GM19438 (cell line): ENCODE data around the gene GJB1.

Source experiments
- ATAC-seq: cut with Tn5 transposase; IDR thresholded peaks from one replicate; pipeline ENCODE4 v1.9.1; 2021; ENCODE audit warnings: low read depth; ENCODE audit not compliant: unreplicated experiment

The GJB1 gene

DNA sequence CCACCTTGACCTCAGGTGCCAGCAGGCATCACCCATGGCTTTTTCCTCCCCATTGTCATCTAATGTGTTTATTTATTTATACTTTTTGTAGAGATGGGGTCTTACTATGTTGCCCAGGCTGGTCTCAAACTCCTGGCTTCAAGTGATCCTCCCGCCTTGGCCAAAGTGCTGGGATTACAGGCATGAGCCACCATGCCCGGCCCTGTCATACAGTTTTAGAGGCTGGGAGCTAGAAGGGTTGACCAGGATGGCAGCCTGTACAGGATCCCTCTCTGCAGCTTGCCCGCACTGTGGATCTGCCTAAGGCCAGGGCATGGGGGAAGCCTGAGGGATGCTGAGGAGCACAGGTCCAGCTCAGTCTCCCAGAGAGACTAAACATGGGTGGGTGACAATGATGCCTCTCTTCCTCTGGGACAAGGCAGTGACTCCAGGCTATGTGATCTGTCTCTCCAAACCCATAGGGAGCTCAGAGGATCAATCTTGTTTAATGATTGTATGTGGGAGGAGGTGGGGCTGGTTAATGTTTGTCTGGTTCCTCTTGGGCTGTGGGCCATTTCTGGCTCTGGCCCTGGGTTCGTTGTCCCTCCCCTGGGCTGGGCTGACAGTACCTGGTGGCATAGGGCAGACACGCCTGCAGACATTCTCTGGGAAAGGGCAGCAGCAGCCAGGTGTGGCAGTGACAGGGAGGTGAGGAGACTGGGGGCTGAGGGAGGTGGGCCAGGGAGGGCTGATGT, 8.3 kb upstream of the GJB1 start:
- no peak for ATAC-seq

- ATAC-seq = no peak
These were observed 7.6 kb upstream of the GJB1 start for GRCh38 chrX:71215338-71215912.

GRCh38 chrX:71216485-71216884, 6.5 kb upstream of the GJB1 start:
- ATAC-seq = no peak

GRCh38 chrX:71217298-71217697, 5.7 kb upstream of the GJB1 start:
- no peak for ATAC-seq

DNA sequence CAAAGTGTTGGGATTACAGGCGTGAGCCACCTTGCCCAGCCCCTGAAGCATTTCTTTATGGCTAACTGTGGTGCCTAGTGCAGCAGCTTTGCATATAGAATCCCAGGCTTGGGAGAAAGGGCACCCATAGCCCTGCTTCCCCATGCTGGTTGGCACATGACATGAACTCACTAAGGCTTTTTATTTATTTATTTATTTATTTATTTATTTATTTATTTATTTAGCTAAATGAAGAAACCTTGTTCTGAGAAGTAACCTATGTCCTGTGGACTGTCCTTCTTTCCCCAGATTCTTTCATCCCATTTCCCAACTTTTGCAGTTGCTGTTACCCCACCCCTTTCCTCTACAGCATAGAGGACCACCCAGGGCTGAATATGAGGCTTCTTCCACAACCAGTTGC, 1.9 kb upstream of the GJB1 start:
- ATAC-seq = no peak

GRCh38 chrX:71224098-71224708, 1.2 kb downstream of the GJB1 start:
- ATAC-seq = no peak

DNA sequence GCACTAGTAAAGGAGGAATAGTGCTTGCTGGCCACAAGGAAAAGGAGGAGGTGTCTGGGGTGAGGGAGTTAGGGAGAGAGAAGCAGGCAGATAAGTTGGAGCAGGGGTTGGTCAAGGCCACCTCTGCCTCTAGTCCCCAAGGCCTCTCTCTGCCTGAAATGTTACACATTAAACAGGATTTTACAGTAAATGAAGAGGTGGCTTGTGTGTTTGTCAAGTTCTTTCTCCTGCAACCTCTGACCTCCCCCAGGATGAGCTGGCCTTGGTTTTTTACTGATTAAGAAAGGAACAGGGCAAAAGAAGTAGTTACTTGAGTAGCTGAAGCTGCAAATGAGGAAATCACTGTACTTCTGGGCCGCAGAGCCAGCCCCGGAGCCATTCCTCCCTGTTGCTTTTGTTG, 2.0 kb downstream of the GJB1 start:
- ATAC-seq = no peak

- ATAC-seq = no peak
These were observed 2.7 kb downstream of the GJB1 start for GRCh38 chrX:71225676-71226075.

- ATAC-seq = no peak
These were observed 4.5 kb downstream of the GJB1 start for GRCh38 chrX:71227370-71228062.

- ATAC-seq = no peak
These were observed 5.1 kb downstream of the GJB1 start for GRCh38 chrX:71228063-71228642.

- no peak for ATAC-seq
These were observed 12.5 kb downstream of the GJB1 start for GRCh38 chrX:71235482-71235881.

DNA sequence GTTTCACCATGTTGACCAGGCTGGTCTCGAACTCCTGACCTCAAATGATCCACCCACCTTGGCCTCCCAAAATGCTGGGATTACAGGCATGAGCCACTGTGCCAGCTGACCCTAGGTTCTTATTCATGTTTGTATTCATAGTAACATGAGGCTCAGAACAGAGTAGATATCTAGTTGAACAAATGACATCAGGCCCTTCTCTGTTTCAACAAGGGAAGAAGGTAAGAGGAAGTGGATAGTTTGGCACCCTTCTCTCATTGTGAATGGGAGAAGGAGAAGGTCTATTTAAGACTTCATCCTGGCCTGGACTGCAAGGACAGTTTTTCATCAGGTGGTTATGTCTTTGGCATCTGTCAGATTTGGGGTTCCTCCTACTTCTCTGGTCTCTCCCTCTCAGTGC, 13.8 kb downstream of the GJB1 start:
- no peak for ATAC-seq

- ATAC-seq = no peak
These were observed 16.8 kb downstream of the GJB1 start for GRCh38 chrX:71239781-71240180.

- ATAC-seq = no peak
These were observed 18.3 kb downstream of the GJB1 start for GRCh38 chrX:71241301-71241700.

DNA sequence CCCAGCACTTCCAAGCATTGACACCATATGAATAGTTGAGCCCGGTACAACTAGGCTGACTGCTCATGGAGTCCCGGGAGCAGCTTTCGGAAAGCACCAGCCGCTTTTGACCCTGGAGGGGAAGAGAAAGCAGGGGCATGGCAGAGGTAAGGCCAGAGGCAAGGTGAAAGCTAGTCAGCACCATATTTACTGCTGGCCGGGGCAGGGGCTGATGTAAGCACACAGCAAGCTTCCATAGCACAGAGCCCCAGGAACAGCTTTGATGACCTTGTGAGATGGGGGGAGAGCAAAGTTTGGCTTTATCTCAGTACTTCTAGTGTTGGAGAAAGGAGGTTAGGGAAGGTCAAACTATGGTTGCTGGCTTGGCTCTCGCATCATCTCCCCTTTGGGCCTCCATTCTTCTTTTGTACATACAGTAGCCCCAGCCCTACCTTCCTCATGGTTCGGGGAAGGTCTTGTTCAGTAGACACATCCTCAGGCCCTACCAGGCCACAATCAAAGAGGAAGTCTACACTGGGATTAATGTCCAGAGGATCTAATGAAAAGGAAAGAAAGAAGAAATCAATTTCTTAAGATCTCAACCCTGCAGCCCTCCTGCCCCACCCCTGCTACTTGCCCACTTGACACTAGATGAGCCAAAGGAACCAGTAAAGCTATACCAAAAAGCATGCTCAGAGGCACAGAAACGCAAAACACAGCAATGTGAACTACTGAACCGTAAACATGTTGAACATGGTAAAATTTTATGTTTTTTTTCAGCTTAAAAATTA, 21.5 kb downstream of the GJB1 start:
- no peak for ATAC-seq

GRCh38 chrX:71245159-71245558, 22.1 kb downstream of the GJB1 start:
- ATAC-seq = no peak

DNA sequence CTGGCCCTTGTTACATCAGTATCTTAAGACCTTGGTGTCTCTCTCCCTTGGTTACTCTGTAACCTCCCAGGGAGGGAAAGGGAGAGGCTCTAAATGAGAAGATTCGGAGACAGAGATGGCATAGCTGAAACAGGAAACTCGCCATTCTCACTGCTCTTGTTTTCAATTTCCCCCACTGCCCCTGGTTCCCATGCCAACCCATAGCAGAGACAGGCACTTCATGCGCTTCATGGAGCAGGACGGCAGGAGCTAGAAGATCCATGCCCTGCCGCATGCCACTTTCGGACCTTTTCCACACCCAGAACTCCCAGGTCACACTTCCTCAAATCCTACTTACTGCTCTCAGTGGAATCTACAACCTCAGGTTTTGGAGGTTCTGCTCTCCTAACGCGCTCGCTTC, 27.8 kb downstream of the GJB1 start:
- ATAC-seq = no peak

- no peak for ATAC-seq
These were observed 28.5 kb downstream of the GJB1 start for GRCh38 chrX:71251466-71251973.

GRCh38 chrX:71252221-71252620, 29.2 kb downstream of the GJB1 start:
- ATAC-seq = no peak
